ENCODE measurements around the gene SEMA6C.
"Not testable (repeated sequence)": the region's sequence is repeated elsewhere in the genome, so short reads cannot be mapped to it uniquely, and the experiment has no call there.

The SEMA6C gene

GRCh38 chr1:151146412-151147131 is at the start of gene SEMA6C:
TSS of gene SEMA6C (minus strand) at chr1:151146631. CDS start at chr1:151142621, 4,010 bp downstream.
- peak within 1 kb of the TSS; percentile 66 to 73 for H3K4me3 ChIP-seq (replicated peaks in 1 of 2; ENCODE audit: low read depth in 2 of 2, low read length in 2 of 2)
- peak; percentile 88 to 93 for DNase-seq (ENCODE audit: low read depth in 2 of 2)
- TF ChIP-seq CTCF (IDR thresholded peaks at IDR 0.05; ENCODE audit: low read depth, low read length) = no peak

GRCh38 chr1:151194894-151195594 is 48.6 kb upstream of the SEMA6C start:
- DNase-seq (ENCODE audit: low read depth in 2 of 2) = peak; percentile 94 to 97
- H3K4me3 ChIP-seq (replicated peaks in 1 of 2; ENCODE audit: low read depth in 2 of 2, low read length in 2 of 2) = not testable (repeated sequence)

- H3K4me3 ChIP-seq (replicated peaks in 1 of 2; ENCODE audit: low read depth in 2 of 2, low read length in 2 of 2) = no peak overlapping the region
- no peak for DNase-seq (ENCODE audit: low read depth in 2 of 2)
- no peak for TF ChIP-seq CTCF (IDR thresholded peaks at IDR 0.05; ENCODE audit: low read depth, low read length)
Observed at GRCh38 chr1:151193856-151194255, 47.4 kb upstream of the SEMA6C start.

- no peak for TF ChIP-seq CTCF (IDR thresholded peaks at IDR 0.05; ENCODE audit: low read depth, low read length)
- DNase-seq (ENCODE audit: low read depth in 2 of 2) = no peak
Observed at GRCh38 chr1:151193304-151193703, 46.9 kb upstream of the SEMA6C start.

GRCh38 chr1:151192047-151192446 is 45.6 kb upstream of the SEMA6C start:
- TF ChIP-seq CTCF (IDR thresholded peaks at IDR 0.05; ENCODE audit: low read depth, low read length) = no peak
- no peak for DNase-seq (ENCODE audit: low read depth in 2 of 2)
- H3K4me3 ChIP-seq (replicated peaks in 1 of 2; ENCODE audit: low read depth in 2 of 2, low read length in 2 of 2) = no peak overlapping the region

More at GRCh38 chr1:151193304-151193703, 46.9 kb upstream of the SEMA6C start:
- no peak overlapping the region for H3K4me3 ChIP-seq (replicated peaks in 1 of 2; ENCODE audit: low read depth in 2 of 2, low read length in 2 of 2)

GRCh38 chr1:151189637-151190445 is 43.4 kb upstream of the SEMA6C start, which contains the start of gene VPS72:
TSS of gene VPS72 (minus strand) at chr1:151190197. CDS start at chr1:151190121, 76 bp downstream.
- H3K4me3 ChIP-seq (replicated peaks in 1 of 2; ENCODE audit: low read depth in 2 of 2, low read length in 2 of 2) = peak within 1 kb of the TSS; percentile 89 to 92
- no peak for TF ChIP-seq CTCF (IDR thresholded peaks at IDR 0.05; ENCODE audit: low read depth, low read length)
- peak; percentile 91 to 92 for DNase-seq (ENCODE audit: low read depth in 2 of 2)

- DNase-seq (ENCODE audit: low read depth in 2 of 2) = not testable (repeated sequence)
- H3K4me3 ChIP-seq (replicated peaks in 1 of 2; ENCODE audit: low read depth in 2 of 2, low read length in 2 of 2) = peak overlapping the region in 1 of 2 donors; percentile 92
Observed at GRCh38 chr1:151188667-151189066, 42.2 kb upstream of the SEMA6C start.

Measured in cardiac fibroblast (primary cell).